ENCODE data around the gene PTBP3.
"Not testable (repeated sequence)": the region's sequence is repeated elsewhere in the genome, so short reads cannot be mapped to it uniquely, and the experiment has no call there.

- TF ChIP-seq POLR2A, POLR2AphosphoS5, TAF1 (IDR thresholded peaks at IDR 0.05; ENCODE audit: low read depth, low read length): not testable (repeated sequence)
Observed at GRCh38 chr9:112365257-112365656, 31.8 kb upstream of the PTBP3 start.

All from GM12891 (cell line).